A549 (cell line): Measurements from ENCODE around the gene PITPNM1.

Experiments used
- CHD4 ChIP-seq: fragments of 200-600 bp; sonication (generic); IDR thresholded peaks from 2 replicates; pipeline ENCODE4 v1.6.1; 2016; ENCODE audit warnings: antibody characterized with exemption, mild to moderate bottlenecking, borderline replicate concordance
- KDM5A ChIP-seq: fragments of 200-600 bp; sonication (generic); IDR thresholded peaks from 2 replicates; pipeline ENCODE4 v1.6.1; 2016; ENCODE audit warnings: antibody characterized with exemption, mild to moderate bottlenecking
- POLR2A ChIP-seq: IDR thresholded peaks from 2 replicates; pipeline ENCODE4 v1.6.1; 2012; ENCODE audit warnings: mild to moderate bottlenecking, low read length
- SMC3 ChIP-seq: fragments of >200 bp; sonication (Bioruptor Twin); formaldehyde crosslinking; IDR thresholded peaks from 3 replicates; pipeline ENCODE4 v1.6.1; 2018; ENCODE audit warnings: inconsistent platforms
- TF ChIP-seq, protein P1 (sequence below): fragments of >200 bp; sonication (Bioruptor Twin); formaldehyde crosslinking; IDR thresholded peaks from 3 replicates; pipeline ENCODE4 v1.5.1; 2016

DNA sequence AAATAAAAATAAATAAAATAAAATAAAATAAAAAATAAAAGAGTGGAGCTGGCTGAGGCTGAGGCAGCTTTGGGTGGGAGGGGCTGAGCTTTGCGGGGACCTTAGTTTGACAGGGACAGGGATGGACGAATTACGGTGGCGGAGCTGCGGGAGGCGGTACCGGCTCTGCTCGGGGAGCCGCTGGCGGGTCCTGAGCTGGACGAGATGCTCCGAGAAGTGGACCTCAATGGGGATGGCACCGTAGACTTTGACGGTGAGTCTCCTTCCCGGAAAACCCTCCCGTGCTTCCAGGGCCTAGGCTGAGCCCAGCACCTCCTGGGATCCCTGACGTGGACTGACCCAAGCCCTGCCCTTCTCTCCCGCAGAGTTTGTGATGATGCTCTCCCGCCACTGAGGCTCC is 46.9 kb downstream of the PITPNM1 start:
- no peak for TF ChIP-seq SMC3
- TF ChIP-seq CHD4 = no peak
- TF ChIP-seq, protein P1, sequence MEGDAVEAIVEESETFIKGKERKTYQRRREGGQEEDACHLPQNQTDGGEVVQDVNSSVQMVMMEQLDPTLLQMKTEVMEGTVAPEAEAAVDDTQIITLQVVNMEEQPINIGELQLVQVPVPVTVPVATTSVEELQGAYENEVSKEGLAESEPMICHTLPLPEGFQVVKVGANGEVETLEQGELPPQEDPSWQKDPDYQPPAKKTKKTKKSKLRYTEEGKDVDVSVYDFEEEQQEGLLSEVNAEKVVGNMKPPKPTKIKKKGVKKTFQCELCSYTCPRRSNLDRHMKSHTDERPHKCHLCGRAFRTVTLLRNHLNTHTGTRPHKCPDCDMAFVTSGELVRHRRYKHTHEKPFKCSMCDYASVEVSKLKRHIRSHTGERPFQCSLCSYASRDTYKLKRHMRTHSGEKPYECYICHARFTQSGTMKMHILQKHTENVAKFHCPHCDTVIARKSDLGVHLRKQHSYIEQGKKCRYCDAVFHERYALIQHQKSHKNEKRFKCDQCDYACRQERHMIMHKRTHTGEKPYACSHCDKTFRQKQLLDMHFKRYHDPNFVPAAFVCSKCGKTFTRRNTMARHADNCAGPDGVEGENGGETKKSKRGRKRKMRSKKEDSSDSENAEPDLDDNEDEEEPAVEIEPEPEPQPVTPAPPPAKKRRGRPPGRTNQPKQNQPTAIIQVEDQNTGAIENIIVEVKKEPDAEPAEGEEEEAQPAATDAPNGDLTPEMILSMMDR = no peak
- no peak for TF ChIP-seq KDM5A
- no peak for TF ChIP-seq POLR2A
